Activated naive CD8-positive, alpha-beta T cell treated with anti-CD3 and anti-CD28 coated beads, Interleukin-2, amount 50 U/mL, for 24 hours (primary cell): ENCODE results near the gene WDR45B.

ENCODE experiments used
- ATAC-seq: fragments of 150-1000 bp; cut with Tn5 transposase; one replicate; pipeline ENCODE4 v1.10.0; 2021
- DNase-seq: peaks from one replicate; pipeline ENCODE4 v3.0.0; 2021
- H3K27ac Mint-ChIP-seq: one replicate; pipeline ENCODE4 v1.8.0; 2021; ENCODE audit warnings: mild to moderate bottlenecking, mixed read lengths
- H3K27me3 Mint-ChIP-seq: one replicate; pipeline ENCODE4 v1.8.0; 2021; ENCODE audit warnings: mixed read lengths
- H3K36me3 Mint-ChIP-seq: one replicate; pipeline ENCODE4 v1.8.0; 2021; ENCODE audit warnings: low read depth, mixed read lengths
- H3K4me1 Mint-ChIP-seq: one replicate; pipeline ENCODE4 v1.8.0; 2021; ENCODE audit warnings: mixed read lengths
- H3K4me3 Mint-ChIP-seq: one replicate; pipeline ENCODE4 v1.8.0; 2021; ENCODE audit warnings: mild to moderate bottlenecking, moderate library complexity, mixed read lengths
- H3K9me3 Mint-ChIP-seq: one replicate; pipeline ENCODE4 v1.8.0; 2021; ENCODE audit warnings: mixed read lengths

Gene WDR45B

DNA sequence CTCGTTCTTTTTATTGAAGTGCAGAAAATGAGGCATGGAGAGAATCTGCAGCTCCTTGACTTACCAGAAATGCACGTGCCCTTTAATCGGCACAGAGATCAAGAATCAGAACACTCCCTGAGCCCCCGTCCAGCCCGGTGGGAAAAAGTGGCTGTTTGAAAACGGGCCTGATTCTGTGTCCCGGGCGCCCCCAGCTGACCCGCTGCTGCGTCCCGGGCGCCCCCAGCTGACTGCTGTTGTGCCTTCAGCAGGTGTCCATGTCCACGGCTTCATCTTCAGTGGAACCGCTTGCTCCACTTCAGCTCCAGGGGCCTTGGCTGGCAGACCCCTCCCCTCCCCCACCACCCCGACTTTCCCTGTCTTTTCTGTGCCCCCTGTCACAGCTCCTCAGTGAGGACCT, 81.0 kb downstream of the WDR45B start:
- H3K4me1 Mint-ChIP-seq: no peaks in the 10 kb centered on the region
- H3K27ac Mint-ChIP-seq: no peak overlapping the region
- H3K27me3 Mint-ChIP-seq: no peaks in the 10 kb centered on the region
- ATAC-seq (no peak), DNase-seq (no peak)
- no peak overlapping the region for H3K4me3 Mint-ChIP-seq
- H3K36me3 Mint-ChIP-seq: peaks cover 29% of the 10 kb centered on the region
- H3K9me3 Mint-ChIP-seq: no peaks in the 10 kb centered on the region

DNA sequence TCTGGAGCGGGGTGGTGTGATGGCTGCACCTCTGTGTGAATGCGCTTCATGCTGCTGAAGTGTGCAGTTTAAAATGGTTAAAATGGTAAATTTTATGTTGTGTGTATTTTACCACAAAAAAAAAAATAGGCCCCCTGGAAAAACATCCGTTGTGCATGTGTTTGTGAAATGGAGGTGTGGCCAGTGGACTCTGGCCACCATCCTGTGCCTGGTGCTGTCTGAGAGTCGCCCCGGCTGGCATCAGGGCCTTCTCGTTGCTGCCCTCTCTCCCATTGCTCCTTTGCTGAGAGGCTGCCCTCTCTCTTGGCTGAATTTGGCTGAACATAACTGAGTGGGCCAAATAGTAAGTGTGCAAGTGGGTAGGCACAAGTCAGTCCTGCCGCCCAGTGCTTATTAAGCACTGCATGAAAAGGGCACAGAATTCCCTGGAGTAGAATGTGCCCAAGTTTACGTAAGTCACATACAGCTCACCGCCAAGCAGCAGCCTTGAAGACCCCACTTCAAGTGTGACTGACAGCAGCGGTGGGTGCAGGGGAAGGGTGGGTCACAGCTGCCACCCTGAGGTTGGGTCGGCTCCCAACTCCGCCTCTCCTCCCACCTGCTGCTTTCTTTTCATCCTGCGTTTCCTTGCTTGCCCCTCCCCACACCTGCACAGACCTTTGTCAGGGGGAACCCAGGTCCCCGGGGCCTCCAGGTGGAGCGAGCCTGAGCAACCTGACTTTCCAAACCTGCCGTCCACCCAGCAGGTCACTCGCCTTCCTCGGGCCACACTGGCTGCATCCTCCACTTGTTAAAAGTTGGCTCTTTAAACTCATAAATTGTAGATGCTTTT, 81.9 kb downstream of the WDR45B start:
- Mint-ChIP-seq H3K27me3 (no peaks in the 10 kb centered on the region), H3K36me3 (peaks cover 24% of the 10 kb centered on the region), H3K4me3 (no peak overlapping the region), H3K4me1 (peaks cover 1% of the 10 kb centered on the region), H3K9me3 (no peaks in the 10 kb centered on the region), H3K27ac (no peak overlapping the region)
- DNase-seq (no peak), ATAC-seq (no peak)

DNA sequence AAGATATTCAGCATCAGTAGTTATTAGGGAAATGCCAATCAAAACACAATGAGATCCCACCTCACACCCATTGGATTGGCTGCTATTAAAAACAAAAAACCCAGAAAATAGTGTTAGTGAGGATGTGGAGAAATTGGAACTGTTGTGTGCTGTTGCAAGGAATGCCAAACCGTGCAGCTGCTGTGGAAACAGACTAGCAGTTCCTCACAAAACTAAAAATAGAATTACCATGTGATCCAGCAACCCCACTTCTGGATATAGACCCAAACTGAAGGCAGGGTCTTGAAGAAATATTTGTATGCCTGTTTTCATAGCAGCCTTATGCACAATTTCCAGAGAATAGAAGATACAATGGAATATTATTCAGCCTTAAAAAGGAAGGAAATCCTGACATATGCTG, 82.7 kb downstream of the WDR45B start:
- ATAC-seq: no peak
- DNase-seq: no peak
- Mint-ChIP-seq H3K27me3 (no peaks in the 10 kb centered on the region), H3K9me3 (no peaks in the 10 kb centered on the region), H3K36me3 (peaks cover 22% of the 10 kb centered on the region), H3K4me3 (no peak overlapping the region), H3K27ac (no peak overlapping the region), H3K4me1 (peaks cover 6% of the 10 kb centered on the region)
